Measurements from ENCODE around the gene CNPY3.

- no peak for TF ChIP-seq POLR2A (IDR thresholded peaks at IDR 0.05)
- no peak for TF ChIP-seq CTCF (IDR thresholded peaks at IDR 0.05)
These were observed 43.6 kb upstream of the CNPY3 start for GRCh38 chr6:42885702-42886101.

Data from adrenal gland (tissue), 5 donors.